Measurements from ENCODE around the gene LIFR. TPM values are rescaled to one million over a fixed set of nuclear protein-coding genes. Genes with fewer than 3 reads are reported as not detected.

The LIFR gene
- total RNA-seq (2021): 6.3 and 7.8 TPM in 2 replicates
- long read RNA-seq, full-length matches to known transcripts: 1 of 1 reads
- long read RNA-seq, partial matches to known transcripts: 0 of 1 reads
- long read RNA-seq, other reads (novel, unspliced or antisense): 0 of 1 reads

GRCh38 chr5:38556599-38557307 is at the start of gene LIFR:
TSS of gene LIFR (minus strand) at chr5:38556646. CDS start at chr5:38530647, 25,999 bp downstream.
- H2BK15ac ChIP-seq (ENCODE audit: low read depth, low read length): no peak within 1 kb of the TSS; the same call in 1 of the 2 replicates
- H4K20me1 ChIP-seq (ENCODE audit: control insufficient read depth, insufficient read depth, insufficient read length): no peaks in the 10 kb centered on the region
- H3K27me3 ChIP-seq (ENCODE audit: insufficient read depth, low read length): no peaks in the 10 kb centered on the region
- H2BK5ac ChIP-seq (ENCODE audit: insufficient read length, low read length): no peak within 1 kb of the TSS
- Mint-ChIP-seq H3K9me3 (no peaks in the 10 kb centered on the region), H3K4me1 (peaks cover 16 to 17% of the 10 kb centered on the region in 2 experiments), H3K27me3 (ENCODE audit: low read depth) (peaks cover 6% of the 10 kb centered on the region), H3K27ac (peak within 1 kb of the TSS; percentile 86 to 93 (median 91); a peak in 5 of 7 replicates), H3K4me3 (peak within 1 kb of the TSS; percentile 85 to 94), H3K36me3 (ENCODE audit: insufficient read depth in 1 of 3, low read depth in 3 of 3) (peaks cover 0 to 2% (median 0%) of the 10 kb centered on the region in 3 experiments; a peak in 2 of 7 replicates)
- peak within 1 kb of the TSS; percentile 100 for H3K4me2 ChIP-seq (ENCODE audit: insufficient read depth, insufficient read length, low read length)
- no peak within 1 kb of the TSS for H4K91ac ChIP-seq (ENCODE audit: insufficient read length, low read depth, low read length)
- H2BK20ac ChIP-seq (ENCODE audit: low read depth, low read length, poor library complexity, severe bottlenecking): no peak within 1 kb of the TSS
- peak within 1 kb of the TSS; percentile 57 for H2BK12ac ChIP-seq (ENCODE audit: insufficient read length, low read depth, low read length)
- no peaks in the 10 kb centered on the region; the same call in 1 of the 2 replicates for H3K4me1 ChIP-seq (ENCODE audit: insufficient read depth, low read length)
- H3K4ac ChIP-seq (ENCODE audit: low read depth, low read length): no peak within 1 kb of the TSS; the same call in 1 of the 2 replicates
- DNase-seq: peak; percentile 78
- H3K56ac ChIP-seq (ENCODE audit: insufficient read length, low read depth, low read length): peak within 1 kb of the TSS; percentile 33
- H2AFZ ChIP-seq (ENCODE audit: low read length): peak within 1 kb of the TSS; percentile 97
- H4K5ac ChIP-seq (ENCODE audit: insufficient read length, low read depth, low read length): peak within 1 kb of the TSS; percentile 95
- no peak within 1 kb of the TSS for H2BK120ac ChIP-seq (ENCODE audit: low read depth, low read length, poor library complexity, severe bottlenecking)
- no peak within 1 kb of the TSS for H3K23ac ChIP-seq (ENCODE audit: insufficient read length, low read depth, low read length)
- H3K23me2 ChIP-seq (ENCODE audit: insufficient read length, low read depth, low read length, poor library complexity, severe bottlenecking): peaks cover 9% of the 10 kb centered on the region
- no peaks in the 10 kb centered on the region; the same call in 1 of the 2 replicates for H3K79me2 ChIP-seq (ENCODE audit: insufficient read depth, low read length)
- H2AK5ac ChIP-seq (ENCODE audit: insufficient read length, low read length): no peak within 1 kb of the TSS
- peak within 1 kb of the TSS; percentile 97 for H3K9ac ChIP-seq (ENCODE audit: extremely low read depth, insufficient read length, low read length)
- H3K79me1 ChIP-seq (ENCODE audit: insufficient read depth, low read depth, low read length, poor library complexity, severe bottlenecking): peaks cover 4% of the 10 kb centered on the region
- H3T11ph ChIP-seq (ENCODE audit: low read length): no peak within 1 kb of the TSS
- H4K8ac ChIP-seq (replicated peaks; ENCODE audit: insufficient read length, low read depth, low read length): no peak within 1 kb of the TSS
- peak within 1 kb of the TSS; percentile 98 for H3K18ac ChIP-seq (ENCODE audit: insufficient read length, low read depth, low read length)
- no peaks in the 10 kb centered on the region for H3K9me3 ChIP-seq (ENCODE audit: control insufficient read depth, low read depth, low read length)
- 0 out of 3 replicates have a peak, but pooled peaks have one; percentile 9 for TF ChIP-seq CTCF (conservative IDR thresholded peaks at IDR 0.05)
- whole genome bisulfite sequencing (ENCODE audit: extremely low coverage, insufficient read length, low lambda C conversion rate): no CpG with 5 or more reads among the region's 88 CpGs
- peak within 1 kb of the TSS; percentile 81 for H3K27ac ChIP-seq (ENCODE audit: insufficient read length, low read depth, low read length)
- H3K14ac ChIP-seq (ENCODE audit: insufficient read depth, low read length): peak within 1 kb of the TSS; percentile 98

Data from H9 (cell line).